Right renal pelvis (tissue), 4 donors: Measurements from ENCODE around the gene MAN2B2. TPM values are rescaled to one million over a fixed set of nuclear protein-coding genes. Genes with fewer than 3 reads are reported as not detected.

Experiments used
- DNase-seq, 4 donors: peaks; one replicate each; pipeline ENCODE4 v3.0.0-alpha.2; 2013; ENCODE audit warnings: low read depth in 4 of 4, low spot score in 3 of 4, missing footprints in 1 of 4
- polyA plus RNA-seq, 4 donors: library from polyadenylated mRNA; unstranded; fragments of 120-200 nt; gene quantifications; one replicate each; pipeline ENCODE4 v1.2.1, GENCODE V29; 2013; ENCODE audit not compliant: insufficient read length in 4 of 4

The MAN2B2 gene
- polyA plus RNA-seq, 4 donors: 17.9 to 19.5 (median 18.3) TPM

- no peak for DNase-seq
These were observed 18.0 kb downstream of the MAN2B2 start for GRCh38 chr4:6592804-6593563.

GRCh38 chr4:6594341-6594740 lies 19.4 kb downstream of the MAN2B2 start:
- DNase-seq: no peak

- no peak for DNase-seq
These were observed 19.9 kb downstream of the MAN2B2 start for GRCh38 chr4:6594826-6595355.

GRCh38 chr4:6595897-6596537 lies 21.0 kb downstream of the MAN2B2 start:
- no peak for DNase-seq

GRCh38 chr4:6596948-6597347 lies 22.0 kb downstream of the MAN2B2 start:
- DNase-seq: no peak

GRCh38 chr4:6598127-6598526 lies 23.1 kb downstream of the MAN2B2 start:
- DNase-seq: no peak

GRCh38 chr4:6598641-6599040 lies 23.7 kb downstream of the MAN2B2 start:
- no peak for DNase-seq

- DNase-seq: no peak
These were observed 26.8 kb downstream of the MAN2B2 start for GRCh38 chr4:6601661-6602250.

- no peak for DNase-seq
These were observed 27.3 kb downstream of the MAN2B2 start for GRCh38 chr4:6602289-6602688.

GRCh38 chr4:6603128-6603527 lies 28.1 kb downstream of the MAN2B2 start:
- no peak for DNase-seq

GRCh38 chr4:6605114-6605513 lies 30.1 kb downstream of the MAN2B2 start:
- no peak for DNase-seq

- no peak for DNase-seq
These were observed 30.6 kb downstream of the MAN2B2 start for GRCh38 chr4:6605605-6606004.

GRCh38 chr4:6606465-6607235 lies 31.7 kb downstream of the MAN2B2 start:
- no peak for DNase-seq

- DNase-seq: no peak
These were observed 32.5 kb downstream of the MAN2B2 start for GRCh38 chr4:6607368-6608055.

- DNase-seq: no peak
These were observed 33.9 kb downstream of the MAN2B2 start for GRCh38 chr4:6608758-6609414.

- no peak for DNase-seq
These were observed 34.6 kb downstream of the MAN2B2 start for GRCh38 chr4:6609415-6610079.

- DNase-seq: no peak
These were observed 36.0 kb downstream of the MAN2B2 start for GRCh38 chr4:6610856-6611430.

GRCh38 chr4:6612961-6613675 lies 38.1 kb downstream of the MAN2B2 start:
- no peak for DNase-seq
